Esophagus muscularis mucosa (tissue), 4 donors: Measurements from ENCODE around the gene ULK4.

Experiments used
- CTCF ChIP-seq, 3 experiments: fragments of 200-600 bp in 2 of 3; fragments of 450-650 bp in 1 of 3; sonication (generic) in 2 of 3; IDR thresholded peaks; one replicate each; pipeline ENCODE4 v1.5.1; 2017 to 2019; ENCODE audit warnings: antibody characterized with exemption in 3 of 3, mild to moderate bottlenecking in 2 of 3, moderate library complexity in 1 of 3
- EP300 ChIP-seq: sonication (generic); formaldehyde crosslinking; IDR thresholded peaks from one replicate; pipeline ENCODE4 v1.6.1; 2017; ENCODE audit warnings: antibody characterized with exemption
- POLR2AphosphoS5 ChIP-seq, 2 donors: sonication (generic); formaldehyde crosslinking; IDR thresholded peaks; one replicate each; pipeline ENCODE4 v1.6.1; 2017; ENCODE audit warnings: antibody characterized with exemption in 2 of 2

GRCh38 chr3:42009456-42009855, 47.6 kb upstream of the ULK4 start:
- no peak for TF ChIP-seq CTCF (IDR thresholded peaks at IDR 0.05)
- TF ChIP-seq POLR2AphosphoS5 (IDR thresholded peaks at IDR 0.05), result no peak
- no peak for TF ChIP-seq EP300
